HCT116 (cell line): Measurements from ENCODE around the gene MXRA7. TPM values are rescaled to one million over a fixed set of nuclear protein-coding genes. Genes with fewer than 3 reads are reported as not detected.

Experiments used
- ATAC-seq: fragments of 200-7000 bp; cut with Tn5 transposase; 2 replicates; pipeline ENCODE4 v1.9.1; 2020; ENCODE audit warnings: mild to moderate bottlenecking, moderate library complexity
- BruUV-seq: library from RNA; stranded (reverse); fragments of 400-500 nt; replicated peaks from 2 replicates; lab custom pipeline; 2021; lab: Mats Ljungman, UMichigan
- CTCF ChIA-PET: fragments of 300-600 bp; sonication (Branson Sonifier 250); formaldehyde crosslinking; loops from one replicate; lab custom pipeline; 2021; ENCODE audit warnings: antibody characterized with exemption; lab: Charles Lee
- POLR2A ChIA-PET: fragments of 300-600, 350-600 bp; sonication (Branson Sonifier 250); formaldehyde crosslinking; loops from one replicate; lab custom pipeline; 2021; ENCODE audit warnings: antibody characterized with exemption; lab: Charles Lee
- RAD21 ChIA-PET, 2 experiments: fragments of 300-600 bp; sonication (Branson Sonifier 250); formaldehyde crosslinking; loops; one replicate each; lab custom pipeline; 2023; ENCODE audit warnings: low total read pairs in 2 of 2; ENCODE audit not compliant: uncharacterized antibody in 2 of 2, unreplicated experiment in 2 of 2, low non-redundant PET in 1 of 2; lab: Charles Lee
- DNase-seq: peaks from one replicate; pipeline ENCODE4 v3.0.0-alpha.2; 2010; ENCODE audit warnings: low read depth, low spot score
- H2AFZ ChIP-seq: fragments of 200-600 bp; shearing (Covaris generic), sonication (generic); 2 replicates; pipeline ENCODE4 v1.6.1; 2017; ENCODE audit warnings: low read depth, mixed run types, mixed read lengths, antibody characterized with exemption, low read length; ENCODE audit not compliant: poor library complexity, severe bottlenecking
- H3K27ac ChIP-seq: 2 replicates; pipeline ENCODE4 v1.5.1; 2012; ENCODE audit warnings: low read depth, low read length
- H3K27me3 ChIP-seq: fragments of 200-600 bp; sonication (generic); 2 replicates; pipeline ENCODE4 v1.6.1; 2016; ENCODE audit warnings: mixed run types, low read length, mixed read lengths; ENCODE audit not compliant: insufficient read depth
- H3K36me3 ChIP-seq, 2 experiments: fragments of 200-500 bp in 1 of 2; fragments of 200-600 bp in 1 of 2; sonication (Bioruptor generic) in 1 of 2; sonication (generic) in 1 of 2; 2 replicates each; pipeline versions ENCODE4 v1.5.1 to v1.6.1; 2014 to 2016; ENCODE audit warnings: low read length in 2 of 2, inconsistent platforms in 1 of 2, mixed read lengths in 1 of 2, mixed run types in 1 of 2; ENCODE audit not compliant: insufficient read depth in 2 of 2, control insufficient read depth in 1 of 2
- H3K4me1 ChIP-seq, 2 experiments: fragments of 200-600 bp in 1 of 2; sonication (generic) in 1 of 2; 2 replicates each; pipeline versions ENCODE4 v1.5.1 to v1.6.1; 2012 to 2017; ENCODE audit warnings: low read length in 2 of 2, inconsistent platforms in 1 of 2, mild to moderate bottlenecking in 1 of 2, mixed read lengths in 1 of 2, mixed run types in 1 of 2, moderate library complexity in 1 of 2; ENCODE audit not compliant: insufficient read depth in 2 of 2, control insufficient read depth in 1 of 2
- H3K4me2 ChIP-seq: fragments of 200-600 bp; sonication (generic); 2 replicates; pipeline ENCODE4 v1.6.1; 2017; ENCODE audit warnings: mixed run types, low read length, mixed read lengths
- H3K4me3 ChIP-seq, 2 experiments: fragments of 200-600 bp in 1 of 2; sonication (generic) in 1 of 2; replicated peaks in 1 of 2; 2 replicates each; pipeline ENCODE4 v1.5.1; 2011 to 2016; ENCODE audit warnings: low read length in 2 of 2, control low read depth in 1 of 2, low read depth in 1 of 2, mild to moderate bottlenecking in 1 of 2, mixed read lengths in 1 of 2, mixed run types in 1 of 2
- H3K79me2 ChIP-seq: fragments of 200-600 bp; sonication (generic); 2 replicates; pipeline ENCODE4 v1.6.1; 2017; ENCODE audit warnings: mild to moderate bottlenecking, mixed run types, low read length, moderate library complexity, mixed read lengths; ENCODE audit not compliant: insufficient read depth
- H3K9ac ChIP-seq: fragments of 200-600 bp; sonication (generic); 2 replicates; pipeline ENCODE4 v1.6.1; 2016; ENCODE audit warnings: low read length, mixed read lengths
- H3K9me2 ChIP-seq: fragments of 200-600 bp; sonication (generic), shearing (Covaris generic); 2 replicates; pipeline ENCODE4 v1.6.1; 2017; ENCODE audit warnings: mixed run types, mild to moderate bottlenecking, moderate library complexity; ENCODE audit not compliant: insufficient read depth
- H3K9me3 ChIP-seq, 2 experiments: fragments of 200-500 bp in 1 of 2; fragments of 200-600 bp in 1 of 2; sonication (Bioruptor generic) in 1 of 2; sonication (generic) in 1 of 2; 2 replicates each; pipeline ENCODE4 v1.6.1; 2014 to 2017; ENCODE audit warnings: low read length in 2 of 2, mixed read lengths in 2 of 2, inconsistent platforms in 1 of 2, low read depth in 1 of 2, mild to moderate bottlenecking in 1 of 2, mixed run types in 1 of 2, moderate library complexity in 1 of 2; ENCODE audit not compliant: control insufficient read depth in 1 of 2, insufficient read depth in 1 of 2
- H4K20me1 ChIP-seq: fragments of 200-600 bp; sonication (generic), shearing (Covaris generic); 2 replicates; pipeline ENCODE4 v1.6.1; 2017; ENCODE audit warnings: mixed run types, mild to moderate bottlenecking, moderate library complexity; ENCODE audit not compliant: insufficient read depth
- ATF3 ChIP-seq: IDR thresholded peaks from 2 replicates; pipeline ENCODE4 v1.6.1; 2012
- CBX3 ChIP-seq: IDR thresholded peaks from 2 replicates; pipeline ENCODE4 v1.6.1; 2012; ENCODE audit warnings: low read depth
- CEBPB ChIP-seq: IDR thresholded peaks from 2 replicates; pipeline ENCODE4 v1.6.1; 2012; ENCODE audit warnings: low read depth
- CTCF ChIP-seq, 3 experiments: fragments of 200-600 bp in 1 of 3; sonication (generic) in 1 of 3; IDR thresholded peaks in 2 of 3; conservative IDR thresholded peaks in 1 of 3; 2 replicates each; pipeline ENCODE4 v1.5.1; 2012 to 2017; ENCODE audit warnings: low read depth in 2 of 3, low read length in 2 of 3, antibody characterized with exemption in 1 of 3, borderline replicate concordance in 1 of 3, control low read depth in 1 of 3, mild to moderate bottlenecking in 1 of 3, mixed read lengths in 1 of 3, mixed run types in 1 of 3, moderate library complexity in 1 of 3; ENCODE audit not compliant: insufficient read depth in 1 of 3
- ELF1 ChIP-seq: IDR thresholded peaks from 2 replicates; pipeline ENCODE4 v1.6.1; 2012; ENCODE audit warnings: low read depth, borderline replicate concordance
- EZH2 ChIP-seq: fragments of 200-600 bp; sonication (generic); IDR thresholded peaks from 2 replicates; pipeline ENCODE4 v1.6.1; 2017; ENCODE audit warnings: antibody characterized with exemption, mixed run types
- EZH2phosphoT487 ChIP-seq: fragments of 200-600 bp; IDR thresholded peaks from 2 replicates; pipeline ENCODE4 v1.6.1; 2018; ENCODE audit warnings: antibody characterized with exemption, borderline replicate concordance
- FOSL1 ChIP-seq: IDR thresholded peaks from 2 replicates; pipeline ENCODE4 v1.6.1; 2012; ENCODE audit warnings: low read depth
- JUND ChIP-seq: IDR thresholded peaks from 2 replicates; pipeline ENCODE4 v1.6.1; 2012
- MAX ChIP-seq: IDR thresholded peaks from 2 replicates; pipeline ENCODE4 v1.6.1; 2012
- POLR2AphosphoS5 ChIP-seq: IDR thresholded peaks from 2 replicates; pipeline ENCODE4 v1.6.1; 2011; ENCODE audit warnings: mild to moderate bottlenecking, low read depth, low read length, moderate library complexity
- RAD21 ChIP-seq: IDR thresholded peaks from 2 replicates; pipeline ENCODE4 v1.6.1; 2012; ENCODE audit warnings: low read depth, mild to moderate bottlenecking
- REST ChIP-seq: IDR thresholded peaks from 2 replicates; pipeline ENCODE4 v1.6.1; 2012; ENCODE audit warnings: low read depth
- SP1 ChIP-seq: IDR thresholded peaks from 2 replicates; pipeline ENCODE4 v1.6.1; 2012; ENCODE audit warnings: low read depth
- SRF ChIP-seq: IDR thresholded peaks from 2 replicates; pipeline ENCODE4 v1.6.1; 2012; ENCODE audit warnings: low read depth
- TCF7L2 ChIP-seq: IDR thresholded peaks from 2 replicates; pipeline ENCODE4 v1.7.0; 2011; ENCODE audit warnings: borderline replicate concordance, inconsistent platforms; ENCODE audit not compliant: insufficient read depth, insufficient read length; ENCODE audit errors: extremely low read depth
- YY1 ChIP-seq: IDR thresholded peaks from 2 replicates; pipeline ENCODE4 v1.6.1; 2011; ENCODE audit warnings: low read length, low read depth, moderate library complexity, mild to moderate bottlenecking; ENCODE audit not compliant: insufficient replicate concordance; ENCODE audit errors: extremely low read depth
- ZBTB33 ChIP-seq: IDR thresholded peaks from 2 replicates; pipeline ENCODE4 v1.6.1; 2011; ENCODE audit warnings: mild to moderate bottlenecking, low read length, moderate library complexity; ENCODE audit not compliant: insufficient replicate concordance; ENCODE audit errors: extremely low read depth
- ZNF274 ChIP-seq: fragments of 200-500 bp; sonication (Bioruptor generic); IDR thresholded peaks from 2 replicates; pipeline ENCODE4 v1.6.1; 2014; ENCODE audit warnings: mild to moderate bottlenecking, low read depth, low read length, inconsistent platforms
- intact Hi-C: fragments of 100-400 bp; cut with micrococcal nuclease; formaldehyde crosslinking; loops from 2 replicates; pipeline ENCODE4 v1.10.0; 2022
- total RNA-seq: library from RNA; stranded (reverse); gene quantifications from one replicate; pipeline ENCODE4 v1.2.1, GENCODE V29; 2021; ENCODE audit not compliant: unreplicated experiment

Gene MXRA7
- total RNA-seq, 1 experiment from 2014 or later, result 57.1 TPM

- RAD21 ChIA-PET, result no interaction called here
- H3K4me3 ChIP-seq, result peak within 1 kb of the TSS; percentile 97
- peak within 1 kb of the TSS; percentile 99 for H3K27ac ChIP-seq
- peak within 1 kb of the TSS; percentile 93 for H3K4me2 ChIP-seq
- H3K9ac ChIP-seq, result peak within 1 kb of the TSS; percentile 99
- H3K4me1 ChIP-seq, result peaks cover 13 to 21% of the 10 kb centered on the region in 2 experiments
- peaks cover 33 to 45% of the 10 kb centered on the region in 2 experiments for H3K36me3 ChIP-seq
- CTCF ChIA-PET, result interaction anchor here (0.9 kb wide), 1 partner anchor 202 kb away, joined by 3 read pairs; no protein-coding TSS in a partner anchor
- BruUV-seq, result TSS peak; percentile 71
- no peaks in the 10 kb centered on the region for H3K9me2 ChIP-seq
- no peaks in the 10 kb centered on the region for H3K27me3 ChIP-seq
- peak; percentile 90 for ATAC-seq
- peaks cover 7% of the 10 kb centered on the region; the same call in 1 of the 2 replicates for H4K20me1 ChIP-seq
- peak; percentile 97 for DNase-seq
- intact Hi-C loops, result loop anchor here (2.0 kb wide), 2 partner anchors 330 to 340 kb away; no protein-coding TSS in a partner anchor
- POLR2A ChIA-PET, result interaction anchor here (1.5 to 2.9 kb wide), 2 partner anchors 9 to 10 kb away, joined by 8 to 27 read pairs; partner anchors contain the start of genes MFSD11 and SRSF2
- no peaks in the 10 kb centered on the region for H3K9me3 ChIP-seq
- no peak within 1 kb of the TSS for H2AFZ ChIP-seq
- H3K79me2 ChIP-seq, result peaks cover 92% of the 10 kb centered on the region
- no peak for TF ChIP-seq EZH2phosphoT487
- TF ChIP-seq YY1, result peak; percentile 98
- TF ChIP-seq ELF1, result no peak; the same call in 1 of the 2 replicates
- no peak for TF ChIP-seq CEBPB
- no peak for TF ChIP-seq FOSL1
- no peak for TF ChIP-seq JUND
- no peak for TF ChIP-seq CBX3
- no peak for TF ChIP-seq EZH2
- TF ChIP-seq TCF7L2, result peak; percentile 88
- peak; percentile 17; the same call in 1 of the 2 replicates for TF ChIP-seq MAX
- TF ChIP-seq SP1, result peak; percentile 89
- no peak for TF ChIP-seq RAD21
- TF ChIP-seq POLR2AphosphoS5, result peak; percentile 90
- TF ChIP-seq ZBTB33, result no peak
- TF ChIP-seq ZNF274, result no peak
- TF ChIP-seq REST, result no peak
- no peak for TF ChIP-seq CTCF (IDR thresholded peaks at IDR 0.05 in 2 of 3, conservative IDR thresholded peaks at IDR 0.05 in 1 of 3; ENCODE audit: borderline replicate concordance in 1 of 3, insufficient read depth in 1 of 3, low read depth in 2 of 3, low read length in 2 of 3)
- TF ChIP-seq ATF3, result no peak
- no peak; the same call in 1 of the 2 replicates for TF ChIP-seq SRF
Observed at GRCh38 chr17:76726231-76726775, 15.5 kb upstream of the MXRA7 start, which contains the start of gene JMJD6. TSS of gene JMJD6 (minus strand) at chr17:76726606. CDS start at chr17:76726475, 131 bp downstream.
